HepG2 (cell line): ENCODE data around the gene NDRG2.

Experiments
- ARID2 ChIP-seq: sonication (generic); formaldehyde crosslinking; IDR thresholded peaks from 2 replicates; pipeline ENCODE4 v1.8.1; 2022; ENCODE audit warnings: mild to moderate bottlenecking, missing genetic modification reagents, borderline replicate concordance
- CCDC6 ChIP-seq: sonication (generic); formaldehyde crosslinking; IDR thresholded peaks from 2 replicates; pipeline ENCODE4 v1.8.1; 2022; ENCODE audit warnings: mild to moderate bottlenecking, missing genetic modification reagents, moderate library complexity
- CHD2 ChIP-seq: IDR thresholded peaks from 2 replicates; pipeline ENCODE4 v1.6.1; 2011; ENCODE audit warnings: low read depth, low read length, improper control_type of control experiment
- HDAC2 ChIP-seq: sonication (generic); formaldehyde crosslinking; IDR thresholded peaks from 2 replicates; pipeline ENCODE4 v1.4.0; 2020; ENCODE audit warnings: missing genetic modification reagents
- IRF2 ChIP-seq: IDR thresholded peaks from 2 replicates; pipeline ENCODE4 v1.6.1; 2018; ENCODE audit warnings: missing genetic modification reagents, missing compliant biosample characterization
- POLR2A ChIP-seq, 2 experiments: IDR thresholded peaks; 2 replicates each; pipeline ENCODE4 v1.6.1; 2011; ENCODE audit warnings: low read depth in 2 of 2, low read length in 2 of 2, mild to moderate bottlenecking in 1 of 2, moderate library complexity in 1 of 2; ENCODE audit not compliant: insufficient read depth in 1 of 2
- ZNF512 ChIP-seq: sonication (generic); formaldehyde crosslinking; IDR thresholded peaks from 2 replicates; pipeline ENCODE4 v1.4.0; 2020; ENCODE audit warnings: mild to moderate bottlenecking, missing genetic modification reagents
- ZNF547 ChIP-seq: sonication (generic); formaldehyde crosslinking; IDR thresholded peaks from 2 replicates; pipeline ENCODE4 v1.5.1; 2020; ENCODE audit warnings: mild to moderate bottlenecking, missing genetic modification reagents
- ZNF567 ChIP-seq: sonication (generic); formaldehyde crosslinking; IDR thresholded peaks from 2 replicates; pipeline ENCODE4 v1.8.1; 2023; ENCODE audit warnings: mild to moderate bottlenecking, missing genetic modification reagents, borderline replicate concordance
- ZNF569 ChIP-seq: sonication (generic); formaldehyde crosslinking; IDR thresholded peaks from 2 replicates; pipeline ENCODE4 v1.5.0; 2020; ENCODE audit warnings: mild to moderate bottlenecking, missing genetic modification reagents, moderate library complexity, borderline replicate concordance
- TF ChIP-seq, protein P1 (sequence below): sonication (generic); formaldehyde crosslinking; conservative IDR thresholded peaks from 2 replicates; pipeline ENCODE4 v1.8.1; 2023; ENCODE audit warnings: missing genetic modification reagents
- TF ChIP-seq, protein P2 (sequence below): sonication (generic); formaldehyde crosslinking; IDR thresholded peaks from 2 replicates; pipeline ENCODE4 v1.5.0; 2020; ENCODE audit warnings: mild to moderate bottlenecking, missing genetic modification reagents, moderate library complexity
- TF ChIP-seq, protein P3 (sequence below): sonication (generic); formaldehyde crosslinking; IDR thresholded peaks from 2 replicates; pipeline ENCODE4 v1.4.0; 2020; ENCODE audit warnings: missing genetic modification reagents

DNA sequence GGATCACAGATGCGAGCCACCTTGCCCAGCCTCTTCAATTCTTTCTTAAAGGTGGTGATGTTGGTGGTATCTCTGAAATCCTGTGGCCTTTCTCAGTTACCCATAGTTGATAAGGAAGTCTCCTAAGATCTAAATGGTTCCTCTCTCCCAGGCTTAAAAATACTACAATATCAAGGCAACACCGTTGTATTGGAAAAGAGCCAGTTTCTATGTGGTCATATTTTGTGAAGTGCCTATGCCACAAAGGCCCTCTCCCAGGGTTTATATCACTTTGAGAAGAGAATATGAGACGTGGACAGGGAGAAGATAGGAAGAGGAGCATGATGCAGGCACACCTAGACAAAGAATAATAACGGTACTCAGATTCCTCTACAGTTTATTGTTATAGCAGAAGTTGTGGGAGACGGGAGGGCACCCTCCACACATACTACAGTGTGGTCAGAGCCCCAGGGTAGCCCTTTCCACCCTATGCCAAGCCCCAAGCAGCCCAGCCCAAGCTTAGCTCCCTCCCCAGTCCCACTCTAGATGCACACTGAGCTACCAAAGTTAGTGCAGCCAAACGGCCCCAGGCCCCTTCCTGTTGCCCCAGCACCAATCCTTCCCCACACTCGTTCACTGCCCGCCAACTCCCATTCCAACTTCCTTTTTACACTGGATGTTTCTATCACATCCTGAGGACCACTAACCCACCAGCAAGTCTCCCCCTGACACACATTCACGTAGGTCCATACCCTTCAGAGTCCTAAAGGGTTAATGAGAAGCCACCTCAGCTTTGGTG is 8.3 kb downstream of the NDRG2 start:
- TF ChIP-seq, protein P1, sequence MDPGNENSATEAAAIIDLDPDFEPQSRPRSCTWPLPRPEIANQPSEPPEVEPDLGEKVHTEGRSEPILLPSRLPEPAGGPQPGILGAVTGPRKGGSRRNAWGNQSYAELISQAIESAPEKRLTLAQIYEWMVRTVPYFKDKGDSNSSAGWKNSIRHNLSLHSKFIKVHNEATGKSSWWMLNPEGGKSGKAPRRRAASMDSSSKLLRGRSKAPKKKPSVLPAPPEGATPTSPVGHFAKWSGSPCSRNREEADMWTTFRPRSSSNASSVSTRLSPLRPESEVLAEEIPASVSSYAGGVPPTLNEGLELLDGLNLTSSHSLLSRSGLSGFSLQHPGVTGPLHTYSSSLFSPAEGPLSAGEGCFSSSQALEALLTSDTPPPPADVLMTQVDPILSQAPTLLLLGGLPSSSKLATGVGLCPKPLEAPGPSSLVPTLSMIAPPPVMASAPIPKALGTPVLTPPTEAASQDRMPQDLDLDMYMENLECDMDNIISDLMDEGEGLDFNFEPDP (CRISPR knock-in tag), result no peak
- TF ChIP-seq ZNF547 (CRISPR knock-in tag) (no peak), ZNF512 (CRISPR knock-in tag) (no peak), HDAC2 (CRISPR knock-in tag) (no peak), POLR2A (IDR thresholded peaks at IDR 0.05; ENCODE audit: insufficient read depth in 1 of 2, low read depth in 2 of 2, low read length in 2 of 2) (0 out of 4 replicates have a peak, but pooled peaks of 1 of the 2 experiments have one; percentile 22), CHD2 (no peak), ZNF569 (CRISPR knock-in tag) (no peak), CCDC6 (no peak), IRF2 (CRISPR knock-in tag) (no peak), ZNF567 (CRISPR knock-in tag) (no peak), ARID2 (CRISPR knock-in tag) (no peak)
- TF ChIP-seq, protein P2, sequence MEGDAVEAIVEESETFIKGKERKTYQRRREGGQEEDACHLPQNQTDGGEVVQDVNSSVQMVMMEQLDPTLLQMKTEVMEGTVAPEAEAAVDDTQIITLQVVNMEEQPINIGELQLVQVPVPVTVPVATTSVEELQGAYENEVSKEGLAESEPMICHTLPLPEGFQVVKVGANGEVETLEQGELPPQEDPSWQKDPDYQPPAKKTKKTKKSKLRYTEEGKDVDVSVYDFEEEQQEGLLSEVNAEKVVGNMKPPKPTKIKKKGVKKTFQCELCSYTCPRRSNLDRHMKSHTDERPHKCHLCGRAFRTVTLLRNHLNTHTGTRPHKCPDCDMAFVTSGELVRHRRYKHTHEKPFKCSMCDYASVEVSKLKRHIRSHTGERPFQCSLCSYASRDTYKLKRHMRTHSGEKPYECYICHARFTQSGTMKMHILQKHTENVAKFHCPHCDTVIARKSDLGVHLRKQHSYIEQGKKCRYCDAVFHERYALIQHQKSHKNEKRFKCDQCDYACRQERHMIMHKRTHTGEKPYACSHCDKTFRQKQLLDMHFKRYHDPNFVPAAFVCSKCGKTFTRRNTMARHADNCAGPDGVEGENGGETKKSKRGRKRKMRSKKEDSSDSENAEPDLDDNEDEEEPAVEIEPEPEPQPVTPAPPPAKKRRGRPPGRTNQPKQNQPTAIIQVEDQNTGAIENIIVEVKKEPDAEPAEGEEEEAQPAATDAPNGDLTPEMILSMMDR, result no peak
- TF ChIP-seq, protein P3, sequence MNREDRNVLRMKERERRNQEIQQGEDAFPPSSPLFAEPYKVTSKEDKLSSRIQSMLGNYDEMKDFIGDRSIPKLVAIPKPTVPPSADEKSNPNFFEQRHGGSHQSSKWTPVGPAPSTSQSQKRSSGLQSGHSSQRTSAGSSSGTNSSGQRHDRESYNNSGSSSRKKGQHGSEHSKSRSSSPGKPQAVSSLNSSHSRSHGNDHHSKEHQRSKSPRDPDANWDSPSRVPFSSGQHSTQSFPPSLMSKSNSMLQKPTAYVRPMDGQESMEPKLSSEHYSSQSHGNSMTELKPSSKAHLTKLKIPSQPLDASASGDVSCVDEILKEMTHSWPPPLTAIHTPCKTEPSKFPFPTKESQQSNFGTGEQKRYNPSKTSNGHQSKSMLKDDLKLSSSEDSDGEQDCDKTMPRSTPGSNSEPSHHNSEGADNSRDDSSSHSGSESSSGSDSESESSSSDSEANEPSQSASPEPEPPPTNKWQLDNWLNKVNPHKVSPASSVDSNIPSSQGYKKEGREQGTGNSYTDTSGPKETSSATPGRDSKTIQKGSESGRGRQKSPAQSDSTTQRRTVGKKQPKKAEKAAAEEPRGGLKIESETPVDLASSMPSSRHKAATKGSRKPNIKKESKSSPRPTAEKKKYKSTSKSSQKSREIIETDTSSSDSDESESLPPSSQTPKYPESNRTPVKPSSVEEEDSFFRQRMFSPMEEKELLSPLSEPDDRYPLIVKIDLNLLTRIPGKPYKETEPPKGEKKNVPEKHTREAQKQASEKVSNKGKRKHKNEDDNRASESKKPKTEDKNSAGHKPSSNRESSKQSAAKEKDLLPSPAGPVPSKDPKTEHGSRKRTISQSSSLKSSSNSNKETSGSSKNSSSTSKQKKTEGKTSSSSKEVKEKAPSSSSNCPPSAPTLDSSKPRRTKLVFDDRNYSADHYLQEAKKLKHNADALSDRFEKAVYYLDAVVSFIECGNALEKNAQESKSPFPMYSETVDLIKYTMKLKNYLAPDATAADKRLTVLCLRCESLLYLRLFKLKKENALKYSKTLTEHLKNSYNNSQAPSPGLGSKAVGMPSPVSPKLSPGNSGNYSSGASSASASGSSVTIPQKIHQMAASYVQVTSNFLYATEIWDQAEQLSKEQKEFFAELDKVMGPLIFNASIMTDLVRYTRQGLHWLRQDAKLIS, result no peak
